Endothelial cell of umbilical vein (primary cell): ENCODE data around the gene TNFAIP8. TPM values are rescaled to one million over a fixed set of nuclear protein-coding genes. Genes with fewer than 3 reads are reported as not detected.

Source experiments
- BruUV-seq: library from RNA; stranded (reverse); fragments of 400-500 nt; replicated peaks from 2 replicates; lab custom pipeline; 2021; lab: Mats Ljungman, UMichigan
- CTCF ChIA-PET: fragments of 300-600, 350-600 bp; sonication (Branson Sonifier 250); formaldehyde crosslinking; loops from one replicate; lab custom pipeline; 2021; ENCODE audit warnings: antibody characterized with exemption, inconsistent platforms; lab: Charles Lee
- POLR2A ChIA-PET: fragments of 300-600, 350-600 bp; sonication (Branson Sonifier 250); formaldehyde crosslinking; loops from one replicate; lab custom pipeline; 2021; ENCODE audit warnings: antibody characterized with exemption, inconsistent platforms; lab: Charles Lee
- DNase-seq: peaks from one replicate; pipeline ENCODE4 v3.0.0-alpha.2; 2011; ENCODE audit warnings: low read depth, low spot score
- FAIRE-seq: peaks from 2 replicates; lab custom pipeline; 2011; peaks lifted over from hg19 to GRCh38; lab: Jason Lieb, UNC
- H2AFZ ChIP-seq: 2 replicates; pipeline ENCODE4 v1.6.0; 2012; ENCODE audit warnings: low read depth, low read length, control low read depth, inconsistent platforms
- H3K27ac ChIP-seq: 2 replicates; pipeline ENCODE4 v1.5.1; 2011; ENCODE audit warnings: low read depth, mild to moderate bottlenecking, control low read depth, low read length, moderate library complexity; ENCODE audit not compliant: insufficient read depth
- H3K27me3 ChIP-seq, 2 experiments: 2 replicates each; pipeline versions ENCODE4 v1.6.0 to v1.6.1; 2011; ENCODE audit warnings: low read length in 2 of 2, mixed read lengths in 1 of 2; ENCODE audit not compliant: control insufficient read depth in 2 of 2, insufficient read depth in 2 of 2
- H3K36me3 ChIP-seq, 2 experiments: 2 replicates in 1 of 2; 3 replicates in 1 of 2; pipeline ENCODE4 v1.5.1; 2011; ENCODE audit warnings: low read length in 2 of 2, mild to moderate bottlenecking in 1 of 2, moderate library complexity in 1 of 2; ENCODE audit not compliant: control insufficient read depth in 2 of 2, insufficient read depth in 2 of 2; ENCODE audit errors: extremely low read depth in 1 of 2
- H3K4me1 ChIP-seq: 3 replicates; pipeline ENCODE4 v1.5.1; 2011; ENCODE audit warnings: mild to moderate bottlenecking, low read length; ENCODE audit not compliant: control insufficient read depth, insufficient read depth; ENCODE audit errors: extremely low read depth
- H3K4me2 ChIP-seq: 2 replicates; pipeline ENCODE4 v1.6.1; 2011; ENCODE audit warnings: low read length, control low read depth, mixed read lengths; ENCODE audit not compliant: insufficient read depth
- H3K4me3 ChIP-seq, 3 experiments: fragments of 200-600 bp in 1 of 3; sonication (generic), shearing (Covaris generic) in 1 of 3; replicated peaks in 1 of 3; 2 replicates each; pipeline ENCODE4 v1.5.1; 2011 to 2016; ENCODE audit warnings: control low read depth in 3 of 3, low read length in 3 of 3, mild to moderate bottlenecking in 2 of 3, inconsistent platforms in 1 of 3, low read depth in 1 of 3, moderate library complexity in 1 of 3; ENCODE audit not compliant: insufficient read depth in 1 of 3
- H3K79me2 ChIP-seq: 2 replicates; pipeline ENCODE4 v1.6.0; 2012; ENCODE audit warnings: low read length, inconsistent platforms; ENCODE audit not compliant: control insufficient read depth, insufficient read depth
- H3K9ac ChIP-seq: replicated peaks from 2 replicates; pipeline ENCODE3; 2011; ENCODE audit warnings: low read length, control low read depth; ENCODE audit not compliant: insufficient read depth; ENCODE audit errors: extremely low read depth
- H3K9me1 ChIP-seq: replicated peaks from 3 replicates; pipeline ENCODE4 v1.6.0; 2011; ENCODE audit warnings: mild to moderate bottlenecking, low read length; ENCODE audit not compliant: control insufficient read depth, insufficient read depth; ENCODE audit errors: extremely low read depth
- H3K9me3 ChIP-seq: replicated peaks from 2 replicates; pipeline ENCODE4 v1.5.1; 2012; ENCODE audit warnings: low read length, inconsistent platforms; ENCODE audit not compliant: control insufficient read depth, insufficient read depth
- H4K20me1 ChIP-seq: replicated peaks from 2 replicates; pipeline ENCODE3; 2011; ENCODE audit warnings: mild to moderate bottlenecking, low read length; ENCODE audit not compliant: control insufficient read depth, insufficient read depth; ENCODE audit errors: extremely low read depth
- CTCF ChIP-seq, 2 donors: IDR thresholded peaks; 1 replicate in 1 of 2; 2 replicates in 1 of 2; pipeline ENCODE4 v1.5.1; 2011; ENCODE audit warnings: low read length in 2 of 2, mild to moderate bottlenecking in 2 of 2, moderate library complexity in 2 of 2, control low read depth in 1 of 2, inconsistent platforms in 1 of 2, low read depth in 1 of 2; ENCODE audit not compliant: insufficient read depth in 1 of 2; ENCODE audit errors: extremely low read depth in 1 of 2
- EZH2 ChIP-seq: IDR thresholded peaks from 2 replicates; pipeline ENCODE4 v1.6.1; 2012; ENCODE audit warnings: borderline replicate concordance, low read depth, mild to moderate bottlenecking, moderate library complexity, low read length, inconsistent platforms; ENCODE audit not compliant: severe bottlenecking
- FOS ChIP-seq: IDR thresholded peaks from 2 replicates; pipeline ENCODE4 v1.6.1; 2011; ENCODE audit warnings: mild to moderate bottlenecking, low read length, moderate library complexity, borderline replicate concordance; ENCODE audit not compliant: insufficient read depth
- GATA2 ChIP-seq: IDR thresholded peaks from 2 replicates; pipeline ENCODE4 v1.7.0; 2011; ENCODE audit warnings: low read depth, mild to moderate bottlenecking, moderate library complexity, mixed read lengths, low read length; ENCODE audit not compliant: insufficient read length, insufficient read depth
- JUN ChIP-seq: IDR thresholded peaks from 2 replicates; pipeline ENCODE4 v1.6.1; 2011; ENCODE audit warnings: borderline replicate concordance, low read depth; ENCODE audit not compliant: insufficient read length, insufficient read depth
- MAX ChIP-seq: IDR thresholded peaks from 2 replicates; pipeline ENCODE4 v1.6.1; 2011; ENCODE audit not compliant: insufficient read depth, insufficient read length
- MYC ChIP-seq: IDR thresholded peaks from one replicate; pipeline ENCODE4 v1.6.1; 2011; ENCODE audit warnings: mild to moderate bottlenecking, low read depth, low read length
- POLR2A ChIP-seq: IDR thresholded peaks from 2 replicates; pipeline ENCODE4 v1.6.1; 2012; ENCODE audit warnings: low read depth, mild to moderate bottlenecking, control low read depth, low read length
- POLR2AphosphoS5 ChIP-seq: IDR thresholded peaks from 2 replicates; pipeline ENCODE4 v1.6.1; 2012; ENCODE audit warnings: low read depth, mild to moderate bottlenecking, control low read depth, low read length, moderate library complexity; ENCODE audit not compliant: insufficient read depth
- dilution Hi-C: fragments of 300-500 bp; cut with MboI; formaldehyde crosslinking; loops from one replicate; pipeline ENCODE4 v1.15.0; 2019; ENCODE audit warnings: low sequenced_read_pairs; ENCODE audit not compliant: extremely low pct_ligation_motif_present
- intact Hi-C: fragments of 100-400 bp; cut with micrococcal nuclease; formaldehyde crosslinking; loops from one replicate; pipeline ENCODE4 v1.10.0; 2022
- polyA plus RNA-seq, 4 experiments: library from polyadenylated mRNA; depleted of rRNA in 3 of 4; stranded (reverse) in 3 of 4; unstranded in 1 of 4; fragments of >200 nt; gene quantifications; 2 replicates each; pipeline versions ENCODE4 v1.2.1 to v1.2.3, GENCODE V29; 2011 to 2012; ENCODE audit warnings: missing spikeins in 1 of 4
- total RNA-seq: library from RNA; stranded (reverse); gene quantifications from 2 replicates; pipeline ENCODE4 v1.2.3, GENCODE V29; 2021

Gene TNFAIP8
- total and polyA plus RNA-seq, 2 donors (not counting 3 experiments of a cell fraction or from before 2014, with no cell fraction given), result 4.7 to 7.4 TPM

GRCh38 chr5:119374901-119375300 is 19.1 kb downstream of the TNFAIP8 start:
- TF ChIP-seq EZH2, result no peak
- TF ChIP-seq FOS, result no peak
- TF ChIP-seq POLR2A, result no peak
- ChIA-PET CTCF (no interaction called here), POLR2A (no interaction called here)
- no TSS peak for BruUV-seq
- Histone ChIP-seq H3K4me2 (no peak overlapping the region), H3K27ac (no peak overlapping the region), H3K27me3 (no peaks in the 10 kb centered on the region), H4K20me1 (no peaks in the 10 kb centered on the region), H3K79me2 (no peaks in the 10 kb centered on the region), H3K9ac (no peak overlapping the region), H3K4me3 (no peak overlapping the region), H3K9me1 (no peaks in the 10 kb centered on the region), H2AFZ (no peak overlapping the region), H3K4me1 (no peaks in the 10 kb centered on the region), H3K36me3 (no peaks in the 10 kb centered on the region), H3K9me3 (no peaks in the 10 kb centered on the region)
- intact Hi-C loops, result no loop called here
- FAIRE-seq, result no peak
- dilution Hi-C loops, result no loop called here
- no peak for DNase-seq

- POLR2A ChIA-PET, result no interaction called here
- Histone ChIP-seq H3K79me2 (no peaks in the 10 kb centered on the region), H3K9me1 (no peaks in the 10 kb centered on the region), H2AFZ (no peak overlapping the region), H3K27ac (no peak overlapping the region), H3K36me3 (no peaks in the 10 kb centered on the region), H3K9ac (no peak overlapping the region), H3K4me3 (no peak overlapping the region), H4K20me1 (no peaks in the 10 kb centered on the region), H3K27me3 (no peaks in the 10 kb centered on the region), H3K4me1 (no peaks in the 10 kb centered on the region), H3K4me2 (no peak overlapping the region), H3K9me3 (no peaks in the 10 kb centered on the region)
- no peak for FAIRE-seq
- intact Hi-C loops (no loop called here), dilution Hi-C loops (no loop called here)
- CTCF ChIA-PET, result interaction anchor here (0.8 kb wide), 1 partner anchor 10 kb away, joined by 3 read pairs; no protein-coding TSS in a partner anchor
- TF ChIP-seq MAX (no peak), GATA2 (no peak), CTCF (IDR thresholded peaks at IDR 0.05; ENCODE audit: extremely low read depth in 1 of 2, insufficient read depth in 1 of 2, low read depth in 1 of 2, low read length in 2 of 2) (no peak), EZH2 (no peak), MYC (no peak), POLR2AphosphoS5 (no peak), FOS (no peak), JUN (no peak), POLR2A (no peak)
- BruUV-seq, result no TSS peak
- DNase-seq, result no peak
Observed at GRCh38 chr5:119377066-119377465, 21.2 kb downstream of the TNFAIP8 start.
